Effector memory CD8-positive, alpha-beta T cell (primary cell): ENCODE data around the gene SLBP.
A peak's percentile ranks its signal among the peaks of the same experiment; 100 is the strongest.

ENCODE experiments used
- ATAC-seq: fragments of 150-1000 bp; cut with Tn5 transposase; replicated peaks from 2 replicates; pipeline ENCODE4 v1.10.0; 2021; ENCODE audit warnings: mild to moderate bottlenecking, moderate library complexity
- DNase-seq, 3 experiments: peaks; one replicate each; pipeline ENCODE4 v3.0.0; 2021
- H3K27ac Mint-ChIP-seq, 2 donors: one replicate each; pipeline ENCODE4 v1.8.0; 2022; ENCODE audit warnings: mild to moderate bottlenecking in 2 of 2, mixed read lengths in 2 of 2, moderate library complexity in 2 of 2
- H3K27me3 Mint-ChIP-seq, 2 donors: one replicate each; pipeline ENCODE4 v1.8.0; 2022; ENCODE audit warnings: mixed read lengths in 2 of 2
- H3K36me3 Mint-ChIP-seq: one replicate; pipeline ENCODE4 v1.8.0; 2022; ENCODE audit warnings: mild to moderate bottlenecking, moderate library complexity, mixed read lengths; ENCODE audit not compliant: insufficient read depth
- H3K4me1 Mint-ChIP-seq, 2 donors: one replicate each; pipeline ENCODE4 v1.8.0; 2022; ENCODE audit warnings: low read depth in 2 of 2, mixed read lengths in 2 of 2
- H3K4me3 Mint-ChIP-seq, 2 donors: one replicate each; pipeline ENCODE4 v1.8.0; 2022; ENCODE audit warnings: mild to moderate bottlenecking in 2 of 2, mixed read lengths in 2 of 2, moderate library complexity in 2 of 2
- H3K9me3 Mint-ChIP-seq, 2 donors: one replicate each; pipeline ENCODE4 v1.8.0; 2022; ENCODE audit warnings: mixed read lengths in 2 of 2
- total RNA-seq, 9 experiments: gene quantifications; one replicate each; lab custom pipeline; 2026; lab: John Stamatoyannopoulos, UW

SLBP gene
- total RNA-seq: 39.8 to 91.4 (median 65.2) reads per million in 9 experiments

DNA sequence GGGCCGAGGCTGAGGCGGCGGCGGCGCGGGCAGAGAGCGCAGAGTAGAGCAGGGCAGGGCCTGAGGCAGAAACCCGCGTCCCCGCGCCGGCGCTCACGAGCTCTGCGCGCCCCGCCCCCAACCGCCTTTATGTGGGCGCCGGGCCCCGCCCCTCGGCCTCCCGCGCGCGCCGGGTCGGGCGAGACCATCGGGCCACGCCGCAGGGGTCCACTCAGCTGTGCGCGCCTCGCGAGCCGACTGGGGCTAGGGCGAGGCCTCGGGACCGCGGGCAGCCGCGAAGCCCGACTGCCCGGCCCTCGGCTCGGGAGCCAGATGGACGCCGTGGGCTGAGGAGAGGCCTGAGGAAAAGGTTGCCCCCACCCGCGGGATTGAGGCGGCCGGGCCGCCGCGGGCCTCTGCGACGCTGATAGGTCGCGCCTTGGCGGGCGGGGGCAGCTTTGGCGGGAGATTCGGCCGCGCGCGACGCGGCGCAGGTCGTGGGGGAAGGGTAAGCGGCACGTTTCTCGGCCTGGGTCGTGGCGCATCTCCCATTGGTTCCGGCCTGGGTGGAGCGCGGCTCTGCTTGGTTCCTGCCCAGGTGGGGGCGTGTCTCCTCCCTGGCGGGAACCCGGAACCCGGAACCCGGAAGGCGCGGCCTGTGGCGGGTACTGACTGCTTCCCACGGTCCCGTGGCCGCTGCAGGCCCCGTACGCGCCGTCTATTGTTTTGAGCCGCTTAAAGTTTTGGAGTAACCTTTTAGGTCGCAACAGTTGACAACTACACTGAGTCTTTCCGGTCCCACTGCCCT is at the start of gene SLBP:
Gene SLBP (minus strand): TSS at position 104 of the 787 bp plus-strand sequence. CDS start 131 bp downstream, outside the sequence.
- Mint-ChIP-seq H3K4me1 (peaks cover 49 to 54% of the 10 kb centered on the region in 2 donors), H3K9me3 (no peaks in the 10 kb centered on the region), H3K4me3 (peak within 1 kb of the TSS; percentile 96), H3K36me3 (peaks cover 44% of the 10 kb centered on the region), H3K27ac (peak within 1 kb of the TSS; percentile 93 to 99), H3K27me3 (no peaks in the 10 kb centered on the region)
- ATAC-seq (peak; percentile 83), DNase-seq (peak; percentile 95 to 97 (median 97))

DNA sequence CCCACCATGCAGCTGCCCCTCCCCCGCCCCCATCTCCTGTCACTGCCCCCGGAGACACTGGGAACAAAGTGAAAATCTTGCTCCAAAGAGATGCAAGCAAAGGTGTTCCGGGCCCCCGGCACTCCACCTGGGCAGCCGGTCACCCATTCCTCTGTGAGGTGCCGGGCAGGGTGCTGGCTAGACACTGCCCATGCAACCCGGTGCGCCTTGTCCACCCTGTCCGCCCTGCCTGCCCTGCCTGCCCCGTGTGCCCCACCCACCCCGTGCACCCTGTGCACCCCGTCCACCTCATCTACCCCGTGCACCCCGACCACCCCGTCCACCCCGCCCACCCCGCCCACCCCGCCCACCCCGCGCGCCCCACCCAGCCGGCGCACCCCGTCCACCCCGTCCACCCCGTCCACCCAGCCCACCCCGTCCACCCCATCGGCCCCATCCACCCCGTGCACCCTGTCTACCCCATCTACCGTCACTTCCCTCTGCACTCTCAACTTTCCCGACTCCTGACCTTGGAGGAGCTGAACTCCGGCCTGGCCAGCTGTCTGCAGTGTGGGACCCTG is 49.1 kb upstream of the SLBP start:
- peaks cover 0 to 3% of the 10 kb centered on the region in 2 donors for H3K4me1 Mint-ChIP-seq
- H3K9me3 Mint-ChIP-seq: no peaks in the 10 kb centered on the region
- peaks cover 12 to 36% of the 10 kb centered on the region in 2 donors for H3K27me3 Mint-ChIP-seq
- no peak for ATAC-seq
- no peak overlapping the region for H3K27ac Mint-ChIP-seq
- no peak for DNase-seq
- no peaks in the 10 kb centered on the region for H3K36me3 Mint-ChIP-seq
- H3K4me3 Mint-ChIP-seq: no peak overlapping the region

DNA sequence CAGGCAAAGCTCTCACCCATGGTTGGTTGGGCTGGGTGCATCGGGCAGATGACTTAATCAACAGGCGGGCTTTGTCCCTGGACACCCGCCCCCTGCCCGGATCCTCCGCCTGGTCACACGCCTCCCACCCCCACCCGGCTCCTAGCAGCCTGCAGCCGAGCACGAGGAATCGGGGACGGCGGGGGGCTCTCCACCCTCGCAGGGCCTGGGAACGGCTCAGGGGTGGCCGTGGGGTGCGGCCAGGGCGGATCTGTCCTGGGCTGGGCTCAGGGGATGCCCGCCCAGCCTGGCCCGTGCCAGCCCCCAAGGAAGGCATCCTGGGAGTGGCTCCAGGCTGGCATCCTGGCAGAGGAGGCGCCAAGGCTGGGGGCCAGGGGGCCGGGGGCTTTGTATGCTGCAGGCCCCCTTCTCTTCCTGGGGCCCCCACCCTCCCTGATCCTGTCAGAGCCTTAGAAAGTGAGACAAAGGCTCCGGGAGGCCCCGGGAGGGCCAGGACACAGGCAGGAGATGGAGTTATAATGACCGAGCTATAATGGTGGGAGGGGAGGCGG is 48.5 kb upstream of the SLBP start:
- Mint-ChIP-seq H3K4me1 (peaks cover 0 to 3% of the 10 kb centered on the region in 2 donors), H3K36me3 (no peaks in the 10 kb centered on the region), H3K27me3 (peaks cover 9 to 31% of the 10 kb centered on the region in 2 donors), H3K4me3 (no peak overlapping the region), H3K9me3 (no peaks in the 10 kb centered on the region), H3K27ac (no peak overlapping the region)
- no peak for DNase-seq
- no peak for ATAC-seq

DNA sequence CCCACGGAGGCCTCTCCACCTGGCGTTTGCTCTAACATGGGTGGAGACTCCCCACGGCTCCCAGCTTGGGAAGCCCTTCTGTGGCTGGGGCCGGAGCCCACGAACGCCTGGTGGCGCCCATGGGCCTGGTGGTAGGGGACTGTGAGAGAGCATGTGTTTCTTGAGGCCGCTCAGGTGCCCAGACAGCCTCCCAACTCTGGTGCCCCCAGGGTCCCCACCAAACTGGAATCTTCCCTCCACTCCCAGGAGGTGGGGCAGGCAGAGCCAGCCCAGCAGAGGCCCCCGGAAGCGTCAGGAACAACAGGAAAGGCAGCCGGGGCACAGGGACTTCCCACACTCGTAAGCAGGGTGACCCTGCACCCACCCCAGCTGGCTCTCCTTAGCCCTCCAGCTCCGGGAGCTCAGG is 47.7 kb upstream of the SLBP start:
- Mint-ChIP-seq H3K27me3 (peaks cover 1 to 23% of the 10 kb centered on the region in 2 donors), H3K27ac (no peak overlapping the region), H3K9me3 (no peaks in the 10 kb centered on the region), H3K36me3 (no peaks in the 10 kb centered on the region), H3K4me1 (peaks cover 0 to 3% of the 10 kb centered on the region in 2 donors), H3K4me3 (no peak overlapping the region)
- ATAC-seq (no peak), DNase-seq (no peak)

DNA sequence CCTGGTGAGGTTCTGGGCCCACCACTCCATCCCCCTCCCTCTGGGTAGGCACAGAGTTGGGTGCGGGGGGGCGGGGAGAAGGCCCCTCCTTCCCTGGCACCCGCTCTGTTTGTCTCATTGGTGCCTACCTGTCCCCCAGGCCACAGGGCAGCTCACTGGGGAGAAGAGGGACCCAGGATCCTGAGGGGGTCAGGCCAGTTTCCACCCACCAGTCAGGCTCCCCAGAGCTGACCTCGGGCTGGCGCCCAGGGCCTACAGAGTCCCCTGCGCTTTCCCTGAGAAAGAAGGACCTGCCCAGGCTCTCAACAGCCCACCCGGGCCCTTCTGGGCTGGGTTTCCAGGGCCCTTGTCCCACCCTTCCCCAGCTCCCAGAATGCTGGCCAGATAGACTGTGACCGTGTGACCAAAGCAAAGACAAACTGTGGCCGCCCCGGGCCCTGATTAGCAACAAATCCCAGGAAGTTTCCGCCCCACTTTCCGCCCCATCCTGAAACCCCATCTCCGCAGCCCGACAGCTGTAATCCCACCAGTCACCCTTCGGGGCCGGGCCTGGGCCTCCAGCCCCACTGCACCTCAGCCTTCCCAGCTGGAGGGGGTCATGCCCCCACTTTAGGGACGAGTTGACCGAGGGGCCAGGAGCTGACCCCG is 47.2 kb upstream of the SLBP start:
- DNase-seq (no peak), ATAC-seq (no peak)
- Mint-ChIP-seq H3K4me1 (peaks cover 0 to 3% of the 10 kb centered on the region in 2 donors), H3K36me3 (no peaks in the 10 kb centered on the region), H3K9me3 (no peaks in the 10 kb centered on the region), H3K27me3 (peaks cover 0 to 18% of the 10 kb centered on the region in 2 donors), H3K4me3 (no peak overlapping the region), H3K27ac (no peak overlapping the region)

DNA sequence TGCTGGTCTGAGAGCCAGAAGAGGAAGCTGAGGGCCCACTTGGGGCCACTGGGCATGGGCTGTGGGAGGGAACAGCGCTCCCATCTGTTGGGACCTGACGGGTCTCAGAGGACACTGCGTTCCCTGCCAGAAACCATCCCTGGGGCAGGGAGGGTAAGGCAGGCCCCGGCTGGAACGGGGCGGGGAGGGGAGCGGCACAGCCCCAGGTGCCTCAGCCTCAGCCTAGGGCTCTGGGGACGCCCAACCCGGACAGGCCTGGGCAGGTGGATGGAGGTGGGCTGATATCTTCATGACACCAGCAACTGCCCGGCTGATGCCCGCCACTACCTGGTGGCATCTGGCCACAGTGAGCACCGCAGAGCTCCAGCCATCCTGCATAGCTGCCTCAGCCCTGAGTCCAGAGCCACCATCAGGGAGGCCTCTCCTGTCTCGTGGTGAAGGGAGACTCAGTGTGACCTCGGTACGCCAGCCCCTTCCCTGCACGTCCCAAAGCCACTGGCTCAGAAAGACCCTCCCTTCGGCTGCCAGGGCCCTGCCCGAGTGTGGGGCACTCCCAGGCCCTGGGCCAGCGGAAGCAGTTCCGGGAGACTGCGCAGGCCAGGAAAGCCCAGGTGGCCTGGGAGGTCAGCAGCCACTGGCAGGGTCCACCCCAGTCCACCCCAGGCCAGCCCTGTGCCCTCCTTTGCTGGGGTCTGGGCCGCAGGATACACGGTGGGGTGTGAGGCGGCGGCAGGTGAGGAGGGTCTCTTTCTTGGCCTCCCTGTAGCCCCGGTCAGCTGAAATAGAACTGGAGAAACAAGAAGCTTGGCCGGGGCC is 46.4 kb upstream of the SLBP start:
- no peak for DNase-seq
- Mint-ChIP-seq H3K4me1 (peaks cover 0 to 3% of the 10 kb centered on the region in 2 donors), H3K9me3 (no peaks in the 10 kb centered on the region), H3K36me3 (no peaks in the 10 kb centered on the region), H3K27ac (no peak overlapping the region), H3K4me3 (no peak overlapping the region), H3K27me3 (peaks cover 0 to 10% of the 10 kb centered on the region in 2 donors)
- no peak for ATAC-seq

DNA sequence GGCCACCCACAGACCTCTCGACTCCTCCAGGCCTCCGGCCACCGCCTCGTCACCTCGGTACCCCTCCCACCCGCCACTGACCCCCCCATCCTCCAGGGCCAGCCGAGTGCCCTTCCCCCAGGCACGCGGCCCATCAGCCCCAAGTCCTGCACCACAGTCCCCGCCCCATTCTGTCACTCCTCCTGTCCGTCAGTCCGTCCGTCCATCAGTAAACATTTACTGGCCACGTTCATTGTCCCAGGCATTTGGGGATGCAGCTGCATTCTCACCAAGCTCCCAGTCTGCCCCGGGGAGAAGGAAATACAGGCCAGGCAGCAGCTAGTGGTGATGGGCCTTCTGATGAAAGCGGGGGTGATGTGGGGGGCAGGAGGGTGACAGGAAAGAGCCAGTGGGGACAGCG is 45.7 kb upstream of the SLBP start:
- Mint-ChIP-seq H3K9me3 (no peaks in the 10 kb centered on the region), H3K27ac (no peak overlapping the region), H3K27me3 (peaks cover 0 to 8% of the 10 kb centered on the region in 2 donors), H3K36me3 (no peaks in the 10 kb centered on the region), H3K4me1 (peaks cover 0 to 3% of the 10 kb centered on the region in 2 donors), H3K4me3 (no peak overlapping the region)
- no peak for ATAC-seq
- DNase-seq: no peak

DNA sequence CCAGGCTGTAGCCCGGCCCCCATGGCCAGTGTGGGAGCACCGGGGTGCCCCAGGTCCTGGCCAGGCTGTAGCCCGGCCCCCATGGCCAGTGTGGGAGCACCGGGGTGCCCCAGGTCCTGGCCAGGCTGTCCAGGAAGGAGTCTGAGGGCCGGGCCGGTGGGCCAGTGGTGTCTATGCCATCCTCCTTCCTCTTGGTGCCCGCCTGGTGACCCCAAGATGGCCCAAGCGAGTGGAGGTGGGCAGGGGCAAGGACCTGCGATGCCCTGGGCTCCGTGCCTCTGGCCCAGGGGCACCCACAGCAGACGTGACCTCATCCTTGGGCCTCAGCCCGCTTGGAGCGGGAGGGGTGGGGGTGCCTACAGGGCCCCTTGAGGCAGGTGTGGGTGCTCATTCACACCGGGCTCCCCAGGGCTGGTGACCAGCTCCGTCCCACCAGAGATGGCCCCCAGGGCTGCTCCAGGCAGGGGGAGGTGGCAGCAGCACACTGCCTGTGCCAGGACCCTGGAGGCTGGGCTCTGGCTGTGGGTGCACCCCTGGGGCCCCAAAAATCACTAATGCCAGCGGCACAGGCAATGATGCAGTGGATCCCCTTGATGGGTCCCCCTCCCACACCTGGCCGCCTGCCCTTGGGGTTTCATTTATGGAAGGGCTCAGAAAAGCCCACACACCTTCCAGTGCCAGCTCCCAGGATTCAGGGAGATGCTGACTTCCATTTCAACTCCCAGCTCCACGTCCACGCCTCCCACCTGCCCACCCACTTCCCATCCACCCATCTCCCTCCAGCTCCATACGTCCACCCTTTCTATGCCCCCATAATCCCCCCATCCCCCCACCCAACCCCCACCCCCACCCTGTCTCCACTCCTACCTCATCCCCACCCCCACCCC is 45.0 kb upstream of the SLBP start:
- ATAC-seq (no peak), DNase-seq (no peak)
- H3K36me3 Mint-ChIP-seq: no peaks in the 10 kb centered on the region
- no peak overlapping the region for H3K27ac Mint-ChIP-seq
- peaks cover 0 to 1% of the 10 kb centered on the region in 2 donors for H3K4me1 Mint-ChIP-seq
- no peaks in the 10 kb centered on the region for H3K9me3 Mint-ChIP-seq
- H3K27me3 Mint-ChIP-seq: peaks cover 0 to 1% of the 10 kb centered on the region in 2 donors
- H3K4me3 Mint-ChIP-seq: no peak overlapping the region

DNA sequence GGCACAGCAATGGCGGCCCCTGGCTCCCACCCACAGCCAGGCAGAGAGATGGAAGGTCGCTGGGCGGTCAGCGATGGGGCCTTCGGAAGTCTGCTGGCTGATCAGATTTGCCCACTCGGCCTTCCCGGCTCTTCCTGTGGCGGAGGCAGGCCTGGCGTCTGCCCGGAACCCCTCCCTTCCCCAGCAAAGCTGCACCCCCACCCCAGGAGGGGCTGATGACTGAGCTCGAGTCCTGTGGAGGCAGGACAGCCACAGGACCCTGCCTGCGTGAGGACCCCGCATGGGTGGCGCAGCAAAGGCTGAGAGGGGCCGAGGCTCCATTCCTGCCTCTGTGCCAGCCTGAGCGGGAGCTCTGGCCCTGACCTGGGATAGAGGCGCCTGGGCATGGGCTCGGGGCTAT is 44.0 kb upstream of the SLBP start:
- DNase-seq (no peak), ATAC-seq (no peak)
- H3K36me3 Mint-ChIP-seq: no peaks in the 10 kb centered on the region
- H3K27ac Mint-ChIP-seq: no peak overlapping the region
- H3K4me1 Mint-ChIP-seq: peaks cover 0 to 1% of the 10 kb centered on the region in 2 donors
- no peak overlapping the region for H3K4me3 Mint-ChIP-seq
- no peaks in the 10 kb centered on the region for H3K27me3 Mint-ChIP-seq
- H3K9me3 Mint-ChIP-seq: no peaks in the 10 kb centered on the region

DNA sequence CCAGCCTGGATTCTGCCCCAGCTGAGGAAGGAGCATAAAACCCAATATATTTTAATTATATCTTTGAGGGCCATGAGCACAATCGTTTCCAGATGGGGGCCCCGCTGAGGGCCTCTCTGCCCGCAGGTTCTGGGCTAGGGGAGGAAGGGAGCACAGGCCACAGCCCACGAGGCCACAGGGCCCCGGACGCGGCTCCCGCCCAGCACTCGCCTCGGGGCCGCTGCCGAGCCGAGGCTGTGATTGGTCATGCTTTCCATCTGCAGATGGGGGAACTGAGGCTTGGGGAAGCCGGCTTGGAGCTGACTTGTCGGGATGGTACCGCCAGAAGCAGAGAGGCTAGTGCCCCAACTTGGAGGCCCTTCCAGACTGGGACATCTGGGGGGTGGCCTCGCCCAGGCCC is 43.2 kb upstream of the SLBP start:
- Mint-ChIP-seq H3K27me3 (peaks cover 0 to 6% of the 10 kb centered on the region in 2 donors), H3K27ac (no peak overlapping the region), H3K4me1 (peaks cover 0 to 3% of the 10 kb centered on the region in 2 donors), H3K9me3 (no peaks in the 10 kb centered on the region), H3K4me3 (no peak overlapping the region), H3K36me3 (no peaks in the 10 kb centered on the region)
- ATAC-seq (no peak), DNase-seq (no peak)

DNA sequence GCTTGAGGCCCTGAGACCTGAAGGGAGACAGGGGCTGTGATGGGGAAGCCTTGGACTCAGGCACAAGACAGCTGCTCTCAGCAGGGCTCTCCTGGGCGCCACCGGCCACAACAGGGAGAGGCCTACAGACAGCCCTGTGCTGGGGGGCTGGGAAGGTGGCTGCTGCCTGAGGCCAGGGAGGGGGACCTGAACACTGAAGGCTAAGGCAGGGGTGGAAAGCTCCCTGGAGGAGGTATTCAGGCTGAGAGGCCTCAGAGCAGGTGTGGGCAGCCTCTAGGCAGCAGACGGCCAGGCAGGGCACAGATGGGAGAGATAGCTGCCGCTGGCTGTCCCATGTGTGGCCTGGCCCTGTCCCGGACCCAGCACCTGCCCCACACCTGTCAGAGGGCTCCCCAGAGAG is 42.2 kb upstream of the SLBP start:
- Mint-ChIP-seq H3K27ac (no peak overlapping the region), H3K9me3 (no peaks in the 10 kb centered on the region), H3K27me3 (peaks cover 0 to 11% of the 10 kb centered on the region in 2 donors), H3K4me3 (no peak overlapping the region), H3K4me1 (peaks cover 0 to 2% of the 10 kb centered on the region in 2 donors), H3K36me3 (no peaks in the 10 kb centered on the region)
- no peak for ATAC-seq
- DNase-seq: no peak

DNA sequence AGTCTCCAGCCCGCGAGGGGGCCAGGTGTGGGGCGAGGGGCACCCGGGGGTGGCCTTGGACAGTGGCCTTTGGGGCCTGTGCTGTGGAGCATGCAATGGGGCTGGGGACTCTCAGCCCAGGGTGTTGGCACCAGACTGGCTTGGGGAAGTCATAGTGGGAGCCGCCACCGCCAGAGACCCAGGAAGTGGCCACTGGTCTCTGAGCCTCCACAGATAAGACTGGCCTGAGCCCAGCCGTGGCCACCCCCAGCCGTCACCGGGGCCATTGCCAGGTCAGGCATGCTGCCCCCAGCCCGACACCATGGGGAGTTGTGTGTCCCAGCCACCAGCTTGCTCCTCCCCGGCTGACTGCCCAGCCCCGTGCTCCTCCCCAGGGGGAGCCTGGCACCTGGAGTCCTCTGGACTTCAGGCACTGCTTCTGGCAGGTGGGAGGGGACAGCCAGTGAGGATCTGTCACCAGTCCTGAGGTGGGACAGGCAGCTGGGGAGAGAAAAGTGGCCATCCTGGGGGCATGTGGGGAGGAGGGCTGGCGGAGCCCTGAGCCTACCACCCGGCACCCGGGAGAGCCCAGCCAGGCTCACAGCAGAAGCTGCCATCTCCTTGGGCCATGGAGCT is 41.7 kb upstream of the SLBP start:
- Mint-ChIP-seq H3K4me3 (no peak overlapping the region), H3K9me3 (no peaks in the 10 kb centered on the region), H3K27me3 (peaks cover 0 to 11% of the 10 kb centered on the region in 2 donors), H3K4me1 (peaks cover 0 to 2% of the 10 kb centered on the region in 2 donors), H3K27ac (no peak overlapping the region), H3K36me3 (no peaks in the 10 kb centered on the region)
- no peak for DNase-seq
- ATAC-seq: no peak
